CD4-positive, alpha-beta T cell treated with Interleukin-6 for 4 hours (primary cell): ENCODE measurements around the gene TSPAN31.

Source experiments
- DNase-seq: peaks from one replicate; pipeline ENCODE4 v3.0.0-alpha.2; 2020; ENCODE audit warnings: mixed read lengths

Gene TSPAN31

DNA sequence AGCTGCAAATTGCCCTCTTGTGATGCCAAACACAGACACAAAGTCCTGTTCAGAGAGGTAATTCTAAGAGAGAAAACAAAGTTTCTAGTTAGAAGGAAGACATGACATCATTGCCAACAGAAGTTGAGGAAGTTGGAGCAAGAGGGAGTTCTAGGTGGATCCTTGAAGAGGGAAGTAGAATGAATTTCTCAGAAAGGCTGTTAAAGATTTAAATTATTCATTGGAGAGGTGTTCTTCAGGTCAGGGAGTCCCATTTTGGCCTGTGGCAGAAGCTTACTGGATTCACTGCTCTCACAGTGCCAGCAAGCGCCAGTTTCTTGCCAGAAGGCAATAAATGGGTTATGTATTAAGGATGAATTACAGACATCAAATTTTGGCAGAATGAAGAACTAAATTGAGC is 53.1 kb downstream of the TSPAN31 start:
- DNase-seq, result no peak
